Skeletal muscle cell (primary cell): ENCODE data around the gene SYT2.
"Not testable (repeated sequence)": the region's sequence is repeated elsewhere in the genome, so short reads cannot be mapped to it uniquely, and the experiment has no call there.

Experiments used
- DNase-seq: peaks from one replicate; pipeline ENCODE4 v3.0.0-alpha.2; 2010; ENCODE audit warnings: low read depth
- H3K4me3 ChIP-seq: 2 replicates; pipeline ENCODE4 v1.5.1; 2011; ENCODE audit warnings: low read depth, mild to moderate bottlenecking, control low read depth, low read length, moderate library complexity

The SYT2 gene

GRCh38 chr1:202540858-202541257 lies 169.4 kb downstream of the SYT2 start:
- DNase-seq, H3K4me3 ChIP-seq: not testable (repeated sequence)
